GM12878 (cell line): ENCODE data around the gene MEGF11. TPM values are rescaled to one million over a fixed set of nuclear protein-coding genes. Genes with fewer than 3 reads are reported as not detected.
A peak's percentile ranks its signal among the peaks of the same experiment; 100 is the strongest.

Experiments used
- ATAC-seq: fragments of 200-7000 bp; cut with Tn5 transposase; 3 replicates; pipeline ENCODE4 v1.9.1; 2020; ENCODE audit warnings: mild to moderate bottlenecking, moderate library complexity
- BruUV-seq: library from RNA; stranded (reverse); fragments of 400-500 nt; replicated peaks from 2 replicates; lab custom pipeline; 2021; lab: Mats Ljungman, UMichigan
- CTCF ChIA-PET: fragments of 300-600 bp; sonication (Branson Sonifier 250); formaldehyde crosslinking; extraction: SDS; loops from one replicate; lab custom pipeline; 2021; ENCODE audit warnings: inconsistent platforms; lab: Yijun Ruan, JAX
- POLR2A ChIA-PET: fragments of 350-600 bp; formaldehyde crosslinking; extraction: SDS; loops from one replicate; lab custom pipeline; 2021; ENCODE audit warnings: inconsistent platforms; lab: Charles Lee
- RAD21 ChIA-PET: fragments of 300-600 bp; sonication (Branson Sonifier 250); formaldehyde crosslinking; loops from one replicate; lab custom pipeline; 2023; ENCODE audit warnings: antibody characterized with exemption; ENCODE audit not compliant: unreplicated experiment; lab: Charles Lee
- SMC1A ChIA-PET: fragments of 300-600 bp; sonication (Branson Sonifier 250); formaldehyde crosslinking; loops from one replicate; lab custom pipeline; 2023; ENCODE audit not compliant: unreplicated experiment, uncharacterized antibody; lab: Charles Lee
- DNase-seq: peaks from one replicate; pipeline ENCODE4 v3.0.0-alpha.2; 2011; ENCODE audit warnings: low read depth, low spot score
- FAIRE-seq: peaks from 3 replicates; lab custom pipeline; 2011; peaks lifted over from hg19 to GRCh38; lab: Jason Lieb, UNC
- H2AFZ ChIP-seq: 2 replicates; pipeline ENCODE4 v1.6.0; 2011; ENCODE audit warnings: low read depth, low read length, control low read depth; ENCODE audit not compliant: control insufficient read depth
- H3K27ac ChIP-seq: 2 replicates; pipeline ENCODE4 v1.5.1; 2011; ENCODE audit warnings: control low read depth; ENCODE audit not compliant: control insufficient read depth, insufficient read depth
- H3K27me3 ChIP-seq, 2 experiments: replicated peaks in 1 of 2; 2 replicates each; pipeline versions ENCODE4 v1.6.0 to v1.6.1; 2011; ENCODE audit warnings: low read length in 1 of 2; ENCODE audit not compliant: control insufficient read depth in 2 of 2, insufficient read depth in 2 of 2
- H3K36me3 ChIP-seq, 2 experiments: 2 replicates each; pipeline ENCODE4 v1.5.1; 2011; ENCODE audit warnings: low read length in 1 of 2; ENCODE audit not compliant: control insufficient read depth in 2 of 2, insufficient read depth in 2 of 2
- H3K4me1 ChIP-seq: 2 replicates; pipeline ENCODE4 v1.6.1; 2011; ENCODE audit warnings: mild to moderate bottlenecking, low read length, moderate library complexity, mixed read lengths; ENCODE audit not compliant: control insufficient read depth, insufficient read depth
- H3K4me2 ChIP-seq: 2 replicates; pipeline ENCODE4 v1.6.0; 2011; ENCODE audit warnings: control low read depth; ENCODE audit not compliant: control insufficient read depth, insufficient read depth
- H3K4me3 ChIP-seq: fragments of 200-600 bp; sonication (generic); 2 replicates; pipeline ENCODE4 v1.5.1; 2016
- H3K79me2 ChIP-seq: 2 replicates; pipeline ENCODE4 v1.6.0; 2011; ENCODE audit warnings: low read length; ENCODE audit not compliant: control insufficient read depth, insufficient read depth
- H3K9ac ChIP-seq: 2 replicates; pipeline ENCODE4 v1.8.0; 2011; ENCODE audit warnings: low read length, control low read depth, mixed read lengths; ENCODE audit not compliant: control insufficient read depth, insufficient read depth
- H3K9me3 ChIP-seq: replicated peaks from 3 replicates; pipeline ENCODE4 v1.5.1; 2011; ENCODE audit warnings: mild to moderate bottlenecking, low read length; ENCODE audit not compliant: control insufficient read depth, insufficient read depth
- H4K20me1 ChIP-seq: 2 replicates; pipeline ENCODE4 v1.6.0; 2011; ENCODE audit not compliant: control insufficient read depth, insufficient read depth
- CHD1 ChIP-seq: IDR thresholded peaks from 2 replicates; pipeline ENCODE4 v1.6.1; 2012; ENCODE audit warnings: low read depth, low read length, improper control_type of control experiment
- HDAC2 ChIP-seq: fragments of 200-600 bp; sonication (generic); IDR thresholded peaks from 2 replicates; pipeline ENCODE4 v1.6.1; 2017
- HDAC6 ChIP-seq: fragments of 200-600 bp; sonication (generic); IDR thresholded peaks from one replicate; pipeline ENCODE4 v1.8.0; 2017; ENCODE audit warnings: antibody characterized with exemption; ENCODE audit not compliant: unreplicated experiment
- MEF2B ChIP-seq: fragments of 450-650 bp; IDR thresholded peaks from 2 replicates; pipeline ENCODE4 v1.6.1; 2018; ENCODE audit warnings: mild to moderate bottlenecking, moderate library complexity; ENCODE audit not compliant: partially characterized antibody, poor library complexity, severe bottlenecking
- MYB ChIP-seq: fragments of 150-350 bp; IDR thresholded peaks from 2 replicates; pipeline ENCODE4 v1.6.1; 2014; ENCODE audit warnings: mild to moderate bottlenecking, low read depth, low read length, borderline replicate concordance
- POLR2AphosphoS2 ChIP-seq: IDR thresholded peaks from 2 replicates; pipeline ENCODE4 v1.6.1; 2011; ENCODE audit warnings: low read depth, mild to moderate bottlenecking, low read length, improper control_type of control experiment, moderate library complexity
- POLR2AphosphoS5 ChIP-seq: IDR thresholded peaks from 2 replicates; pipeline ENCODE4 v1.6.1; 2011; ENCODE audit warnings: mild to moderate bottlenecking, low read length, inconsistent platforms
- RELA ChIP-seq: fragments of 450-650 bp; IDR thresholded peaks from 2 replicates; pipeline ENCODE4 v1.8.0; 2014; ENCODE audit warnings: borderline replicate concordance; ENCODE audit not compliant: partially characterized antibody
- SMAD1 ChIP-seq: fragments of 450-650 bp; IDR thresholded peaks from 2 replicates; pipeline ENCODE4 v1.6.1; 2018; ENCODE audit warnings: mild to moderate bottlenecking, low read depth; ENCODE audit not compliant: partially characterized antibody
- SUPT20H ChIP-seq: IDR thresholded peaks from 2 replicates; pipeline ENCODE4 v1.6.1; 2011; ENCODE audit warnings: low read depth, mild to moderate bottlenecking, low read length, moderate library complexity, borderline replicate concordance; ENCODE audit not compliant: control insufficient read depth
- TAF1 ChIP-seq: IDR thresholded peaks from 2 replicates; pipeline ENCODE4 v1.6.1; 2011; ENCODE audit warnings: mild to moderate bottlenecking, low read depth, low read length, borderline replicate concordance
- TARDBP ChIP-seq: IDR thresholded peaks from 2 replicates; pipeline ENCODE4 v1.6.1; 2016; ENCODE audit warnings: borderline replicate concordance
- TCF7 ChIP-seq: IDR thresholded peaks from 2 replicates; pipeline ENCODE4 v1.6.1; 2014; ENCODE audit warnings: antibody characterized with exemption, borderline replicate concordance
- whole genome bisulfite sequencing: methylation state at CpG from one replicate; pipeline ENCODE4 v1.1.6; 2016; ENCODE audit warnings: low lambda C conversion rate; ENCODE audit not compliant: insufficient replicate concordance, insufficient coverage; ENCODE audit errors: missing lambda C conversion rate; 5-methylcytosine and 5-hydroxymethylcytosine counted together
- in situ Hi-C: fragments of 300-500 bp; cut with MboI; formaldehyde crosslinking; loops from 9 replicates; pipeline ENCODE4 v1.14.3; 2018; ENCODE audit warnings: mixed read lengths
- intact Hi-C: fragments of 100-400 bp; cut with micrococcal nuclease; formaldehyde crosslinking; loops from one replicate; pipeline ENCODE4 v1.14.2; 2022; ENCODE audit not compliant: unreplicated experiment
- polyA plus RNA-seq, 11 experiments: library from polyadenylated mRNA; depleted of rRNA in 4 of 11; unstranded in 6 of 11; stranded (reverse) in 5 of 11; fragments of >200 nt; fragmentation: Nextera tagmentation in 4 of 11; fragmentation: Illumina TruSeq in 1 of 11; extraction: Ambion mirVana in 4 of 11; extraction: Trizol in 1 of 11; gene quantifications; 1 replicate in 1 of 11; 2 replicates in 10 of 11; pipeline versions ENCODE4 v1.2.1 to v1.2.3, GENCODE V29; 2011 to 2016; ENCODE audit warnings: inconsistent platforms in 2 of 11, missing spikeins in 2 of 11, low read depth in 1 of 11
- total RNA-seq, 4 experiments: library from RNA; depleted of rRNA in 3 of 4; stranded (reverse); fragments of >200 nt in 3 of 4; fragmentation: Illumina TruSeq in 1 of 4; extraction: Trizol in 1 of 4; gene quantifications; 2 replicates each; pipeline versions ENCODE4 v1.2.1 to v1.2.3, GENCODE V29; 2013 to 2021
- TF ChIP-seq, protein P1 (sequence below): fragments of 450-650 bp; IDR thresholded peaks from 2 replicates; pipeline ENCODE4 v1.6.1; 2017; ENCODE audit warnings: mild to moderate bottlenecking, moderate library complexity

The MEGF11 gene
- total and polyA plus RNA-seq, 10 of the 15 experiments (the other 5 are each of a cell fraction or from before 2014, with no cell fraction given): 0.03 to 1.7 (median 0.49) TPM

DNA sequence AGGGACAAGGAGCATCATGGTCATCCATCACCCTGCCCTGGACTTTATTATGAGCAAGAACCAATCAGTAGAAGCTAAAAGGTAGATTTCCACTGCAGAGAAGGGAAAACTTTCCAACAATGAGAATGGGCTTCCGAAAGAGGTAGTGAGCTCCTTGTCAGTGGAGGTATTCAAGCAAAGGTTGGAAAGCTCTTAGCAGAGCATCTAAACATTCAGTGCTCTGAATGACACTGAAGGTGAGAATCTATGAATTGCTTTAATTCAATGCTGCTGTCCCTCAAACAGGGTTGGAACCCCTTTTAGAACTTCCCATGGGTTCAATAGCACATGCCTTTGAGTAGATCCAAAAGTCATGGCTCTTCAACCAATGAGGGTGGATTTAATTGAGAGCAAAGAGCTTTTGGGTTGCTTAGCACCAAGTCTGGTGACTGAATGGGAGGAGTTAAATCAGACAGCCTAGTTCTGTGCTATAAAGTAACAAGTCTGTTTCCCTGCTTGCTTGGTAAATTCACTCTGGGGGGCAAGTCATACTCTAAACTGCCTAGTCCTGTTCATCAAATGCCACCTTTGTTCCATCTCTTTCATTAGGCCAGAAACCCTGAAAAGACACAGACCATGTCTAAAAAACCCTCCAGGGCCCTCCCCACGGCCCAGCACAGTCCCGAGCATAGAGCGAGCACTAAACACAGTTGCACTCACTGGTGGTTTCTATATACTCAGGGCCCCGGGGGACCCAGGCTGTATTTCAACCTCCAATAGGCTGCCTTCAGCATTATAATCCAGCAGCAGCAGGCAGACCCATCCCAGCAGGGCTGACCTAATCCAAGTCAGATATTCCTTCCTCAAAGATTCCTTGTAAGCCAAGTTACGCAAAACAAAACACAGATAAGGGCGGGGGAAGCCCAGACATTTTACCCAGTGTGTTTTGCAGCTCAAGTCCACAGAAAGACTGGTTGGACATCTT, 161.2 kb downstream of the MEGF11 start:
- ChIA-PET RAD21 (interaction anchor here (1.6 kb wide), 1 partner anchor 175 kb away, joined by 3 read pairs; no protein-coding TSS in a partner anchor), CTCF (interaction anchor here (1.6 kb wide), 1 partner anchor 235 kb away, joined by 4 read pairs; no protein-coding TSS in a partner anchor)
- no TSS peak for BruUV-seq

More for the DNA sequence above, 161.2 kb downstream of the MEGF11 start:
- H3K27ac ChIP-seq: no peak overlapping the region
- POLR2A ChIA-PET: no interaction called here
- H3K9me3 ChIP-seq: no peaks in the 10 kb centered on the region
- TF ChIP-seq, protein P1, sequence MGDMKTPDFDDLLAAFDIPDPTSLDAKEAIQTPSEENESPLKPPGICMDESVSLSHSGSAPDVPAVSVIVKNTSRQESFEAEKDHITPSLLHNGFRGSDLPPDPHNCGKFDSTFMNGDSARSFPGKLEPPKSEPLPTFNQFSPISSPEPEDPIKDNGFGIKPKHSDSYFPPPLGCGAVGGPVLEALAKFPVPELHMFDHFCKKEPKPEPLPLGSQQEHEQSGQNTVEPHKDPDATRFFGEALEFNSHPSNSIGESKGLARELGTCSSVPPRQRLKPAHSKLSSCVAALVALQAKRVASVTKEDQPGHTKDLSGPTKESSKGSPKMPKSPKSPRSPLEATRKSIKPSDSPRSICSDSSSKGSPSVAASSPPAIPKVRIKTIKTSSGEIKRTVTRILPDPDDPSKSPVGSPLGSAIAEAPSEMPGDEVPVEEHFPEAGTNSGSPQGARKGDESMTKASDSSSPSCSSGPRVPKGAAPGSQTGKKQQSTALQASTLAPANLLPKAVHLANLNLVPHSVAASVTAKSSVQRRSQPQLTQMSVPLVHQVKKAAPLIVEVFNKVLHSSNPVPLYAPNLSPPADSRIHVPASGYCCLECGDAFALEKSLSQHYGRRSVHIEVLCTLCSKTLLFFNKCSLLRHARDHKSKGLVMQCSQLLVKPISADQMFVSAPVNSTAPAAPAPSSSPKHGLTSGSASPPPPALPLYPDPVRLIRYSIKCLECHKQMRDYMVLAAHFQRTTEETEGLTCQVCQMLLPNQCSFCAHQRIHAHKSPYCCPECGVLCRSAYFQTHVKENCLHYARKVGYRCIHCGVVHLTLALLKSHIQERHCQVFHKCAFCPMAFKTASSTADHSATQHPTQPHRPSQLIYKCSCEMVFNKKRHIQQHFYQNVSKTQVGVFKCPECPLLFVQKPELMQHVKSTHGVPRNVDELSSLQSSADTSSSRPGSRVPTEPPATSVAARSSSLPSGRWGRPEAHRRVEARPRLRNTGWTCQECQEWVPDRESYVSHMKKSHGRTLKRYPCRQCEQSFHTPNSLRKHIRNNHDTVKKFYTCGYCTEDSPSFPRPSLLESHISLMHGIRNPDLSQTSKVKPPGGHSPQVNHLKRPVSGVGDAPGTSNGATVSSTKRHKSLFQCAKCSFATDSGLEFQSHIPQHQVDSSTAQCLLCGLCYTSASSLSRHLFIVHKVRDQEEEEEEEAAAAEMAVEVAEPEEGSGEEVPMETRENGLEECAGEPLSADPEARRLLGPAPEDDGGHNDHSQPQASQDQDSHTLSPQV: no peak
- TF ChIP-seq POLR2AphosphoS5: no peak
- TF ChIP-seq TAF1: no peak
- TF ChIP-seq HDAC6: no peak
- TF ChIP-seq MEF2B: no peak
- no peak for TF ChIP-seq CHD1
- TF ChIP-seq SMAD1: no peak
- no peak for TF ChIP-seq TARDBP
- TF ChIP-seq POLR2AphosphoS2: no peak
- TF ChIP-seq MYB: no peak
- TF ChIP-seq TCF7: no peak
- no peak for TF ChIP-seq RELA
- no peak for TF ChIP-seq HDAC2
- no peak for TF ChIP-seq SUPT20H
- H3K27me3 ChIP-seq: peaks cover 0 to 2% of the 10 kb centered on the region in 2 experiments; a peak in 2 of 4 replicates
- no peak overlapping the region for H2AFZ ChIP-seq
- no peak overlapping the region for H3K4me2 ChIP-seq
- no peak for DNase-seq
- FAIRE-seq: no peak
- no peak overlapping the region for H3K9ac ChIP-seq
- SMC1A ChIA-PET: interaction anchor here (0.6 to 1.2 kb wide), 3 partner anchors 9 to 176 kb away, joined by 3 to 5 read pairs (median 3); no protein-coding TSS in a partner anchor
- in situ Hi-C loops: no loop called here
- WGBS: 39% methylated on average over 7 of the region's 7 CpGs
- ATAC-seq: 0 out of 3 replicates have a peak, but pooled peaks have one; percentile 21
- no peaks in the 10 kb centered on the region for H3K4me1 ChIP-seq
- no peaks in the 10 kb centered on the region for H3K36me3 ChIP-seq
- H3K79me2 ChIP-seq: no peaks in the 10 kb centered on the region
- H3K4me3 ChIP-seq: no peak overlapping the region
- H4K20me1 ChIP-seq: no peaks in the 10 kb centered on the region
- intact Hi-C loops: no loop called here
